A549 (cell line): ENCODE measurements around the gene CCDC136. TPM values are rescaled to one million over a fixed set of nuclear protein-coding genes. Genes with fewer than 3 reads are reported as not detected.

ENCODE experiments used
- ATAC-seq, 2 experiments: fragments of 200-7000 bp in 1 of 2; fragments of >200 bp in 1 of 2; cut with Nextera tagmentation in 1 of 2; cut with Tn5 transposase in 1 of 2; 3 replicates each; pipeline versions ENCODE4 v1.8.0 to v1.9.1; 2018 to 2020; ENCODE audit warnings: mild to moderate bottlenecking in 1 of 2, moderate library complexity in 1 of 2
- CTCF ChIA-PET: fragments of 300-600 bp; sonication (Branson Sonifier 250); formaldehyde crosslinking; extraction: SDS; loops from one replicate; lab custom pipeline; 2021; ENCODE audit warnings: antibody characterized with exemption, inconsistent platforms; lab: Yijun Ruan, JAX
- POLR2A ChIA-PET: fragments of 350-600 bp; formaldehyde crosslinking; extraction: SDS; loops from one replicate; lab custom pipeline; 2021; ENCODE audit warnings: antibody characterized with exemption, inconsistent platforms; lab: Yijun Ruan, JAX
- DNase-seq, 2 experiments: peaks; one replicate each; pipeline versions ENCODE4 v3.0.0 to v3.0.0-alpha.2; 2011 to 2016; ENCODE audit warnings: low read depth in 1 of 2, low spot score in 1 of 2
- FAIRE-seq: peaks from 2 replicates; lab custom pipeline; 2011; peaks lifted over from hg19 to GRCh38; lab: Jason Lieb, UNC
- H3K27ac ChIP-seq, 2 experiments: fragments of >200 bp; sonication (Bioruptor Twin); formaldehyde crosslinking; 3 replicates each; pipeline ENCODE4 v1.5.1; 2016 to 2017
- H3K4me1 ChIP-seq: fragments of >200 bp; sonication (Bioruptor Twin); formaldehyde crosslinking; 3 replicates; pipeline ENCODE4 v1.6.1; 2016
- H3K4me2 ChIP-seq: fragments of >200 bp; sonication (Bioruptor Twin); formaldehyde crosslinking; 3 replicates; pipeline ENCODE4 v1.6.1; 2016
- H3K4me3 ChIP-seq: fragments of >200 bp; sonication (Bioruptor Twin); formaldehyde crosslinking; 3 replicates; pipeline ENCODE4 v1.5.1; 2016
- H3K9me3 ChIP-seq: fragments of >200 bp; sonication (Bioruptor Twin); formaldehyde crosslinking; 3 replicates; pipeline ENCODE4 v1.6.1; 2016
- CBX8 ChIP-seq: fragments of 200-600 bp; sonication (generic); IDR thresholded peaks from 2 replicates; pipeline ENCODE4 v1.6.1; 2016
- CTCF ChIP-seq: fragments of >200 bp; sonication (Bioruptor Twin); formaldehyde crosslinking; IDR thresholded peaks from 3 replicates; pipeline ENCODE4 v1.5.1; 2016
- EHF ChIP-seq: fragments of 250-450 bp; sonication (Bioruptor Pico); IDR thresholded peaks from 2 replicates; pipeline ENCODE4 v1.5.0; 2020; ENCODE audit warnings: mild to moderate bottlenecking
- HMGXB4 ChIP-seq: fragments of 250-450 bp; sonication (Bioruptor Pico); IDR thresholded peaks from 2 replicates; pipeline ENCODE4 v1.5.0; 2021; ENCODE audit warnings: mild to moderate bottlenecking, moderate library complexity, borderline replicate concordance
- HOXB5 ChIP-seq: fragments of 250-450 bp; sonication (Bioruptor Pico); IDR thresholded peaks from 2 replicates; pipeline ENCODE4 v1.5.0; 2020; ENCODE audit warnings: mild to moderate bottlenecking, moderate library complexity
- MAFK ChIP-seq: fragments of 450-650 bp; IDR thresholded peaks from 2 replicates; pipeline ENCODE4 v1.6.1; 2014; ENCODE audit not compliant: partially characterized antibody
- NFE2L2 ChIP-seq: fragments of 150-350 bp; conservative IDR thresholded peaks from 2 replicates; pipeline ENCODE4 v1.6.1; 2014; ENCODE audit warnings: low read length
- NR3C1 ChIP-seq: fragments of >200 bp; sonication (Bioruptor Twin); formaldehyde crosslinking; IDR thresholded peaks from 3 replicates; pipeline ENCODE4 v1.6.1; 2017
- RARB ChIP-seq: fragments of 250-450 bp; sonication (Bioruptor Pico); IDR thresholded peaks from 2 replicates; pipeline ENCODE4 v1.8.0; 2021; ENCODE audit warnings: mild to moderate bottlenecking, moderate library complexity
- REST ChIP-seq: fragments of 200-600 bp; sonication (generic); IDR thresholded peaks from 2 replicates; pipeline ENCODE4 v1.6.1; 2016; ENCODE audit warnings: antibody characterized with exemption, mild to moderate bottlenecking, moderate library complexity
- SREBF2 ChIP-seq: fragments of 450-650 bp; IDR thresholded peaks from 2 replicates; pipeline ENCODE4 v1.6.1; 2014; ENCODE audit warnings: mild to moderate bottlenecking, moderate library complexity
- USF2 ChIP-seq: fragments of 450-650 bp; IDR thresholded peaks from 2 replicates; pipeline ENCODE4 v1.6.1; 2014; ENCODE audit warnings: antibody characterized with exemption
- WGBS: methylation state at CpG from one replicate; pipeline ENCODE4 v1.1.6; 2017; ENCODE audit errors: missing lambda C conversion rate; 5-methylcytosine and 5-hydroxymethylcytosine counted together
- polyA plus RNA-seq, 4 experiments: library from polyadenylated mRNA; depleted of rRNA in 3 of 4; stranded (reverse); fragments of >200 nt; fragmentation: RNase III in 1 of 4; extraction: RNeasy Plus Mini Kit Qiagen cat#74134 plus additional on column Dnase treatment in 1 of 4; gene quantifications; 2 replicates in 3 of 4; 3 replicates in 1 of 4; pipeline ENCODE4 v1.2.3, GENCODE V29; 2011 to 2017

CCDC136 gene
- polyA plus RNA-seq, 2 of the 4 experiments (the other 2 are of a cell fraction), result 4.7 to 5.4 TPM

GRCh38 chr7:128783143-128783861, 8.5 kb upstream of the CCDC136 start:
- H3K4me3 ChIP-seq, result no peak overlapping the region
- no peak overlapping the region for H3K27ac ChIP-seq
- WGBS, result 41% methylated on average over 15 of the region's 15 CpGs
- ChIA-PET POLR2A (no interaction called here), CTCF (interaction anchor here (1.4 kb wide), 1 partner anchor 96 kb away, joined by 4 read pairs; no protein-coding TSS in a partner anchor)
- no peak for TF ChIP-seq REST
- TF ChIP-seq HOXB5 (CRISPR knock-in tag), result 0 out of 2 replicates have a peak, but pooled peaks have one; percentile 38
- peak; percentile 72 for TF ChIP-seq SREBF2
- no peaks in the 10 kb centered on the region for H3K4me1 ChIP-seq
- DNase-seq (peak; percentile 64 to 77), FAIRE-seq (no peak), ATAC-seq (peak; percentile 91 to 96)
- H3K4me2 ChIP-seq, result no peak overlapping the region
- peaks cover 3% of the 10 kb centered on the region; the same call in 2 of the 3 replicates for H3K9me3 ChIP-seq

GRCh38 chr7:128785738-128786137, 6.0 kb upstream of the CCDC136 start:
- no peaks in the 10 kb centered on the region for H3K9me3 ChIP-seq
- TF ChIP-seq RARB (CRISPR knock-in tag) (no peak), HMGXB4 (CRISPR knock-in tag) (no peak), CTCF (no peak), REST (no peak), CBX8 (no peak), NFE2L2 (no peak), USF2 (no peak), EHF (CRISPR knock-in tag) (no peak), MAFK (no peak), NR3C1 (no peak)
- TF ChIP-seq, all 56 proteins: peak for 0
- FAIRE-seq, result no peak
- WGBS, result 69% methylated on average over 3 of the region's 3 CpGs
- ChIA-PET CTCF (interaction anchor here (0.6 kb wide), 2 partner anchors 175 to 231 kb away, joined by 3 read pairs; no protein-coding TSS in a partner anchor), POLR2A (no interaction called here)
- H3K4me1 ChIP-seq, result 0 out of 3 replicates have a peak, but pooled peaks cover 4% of the 10 kb centered on the region
- ATAC-seq, result no peak
- H3K27ac ChIP-seq, result no peak overlapping the region
- DNase-seq, result no peak
- H3K4me2 ChIP-seq, result no peak overlapping the region
- H3K4me3 ChIP-seq, result no peak overlapping the region
